Lower leg skin (tissue), 3 donors: ENCODE data around the gene PKD2.

Source experiments
- POLR2A ChIP-seq, 2 donors: fragments of 450-650 bp; IDR thresholded peaks; one replicate each; pipeline ENCODE4 v1.6.1; 2016 to 2017; ENCODE audit warnings: antibody characterized with exemption in 2 of 2, mild to moderate bottlenecking in 1 of 2, moderate library complexity in 1 of 2
- TF ChIP-seq, protein P1 (sequence below), 3 donors: fragments of 450-650 bp; IDR thresholded peaks; one replicate each; pipeline ENCODE4 v1.5.1; 2016; ENCODE audit warnings: antibody characterized with exemption in 3 of 3, mild to moderate bottlenecking in 3 of 3, moderate library complexity in 2 of 3

DNA sequence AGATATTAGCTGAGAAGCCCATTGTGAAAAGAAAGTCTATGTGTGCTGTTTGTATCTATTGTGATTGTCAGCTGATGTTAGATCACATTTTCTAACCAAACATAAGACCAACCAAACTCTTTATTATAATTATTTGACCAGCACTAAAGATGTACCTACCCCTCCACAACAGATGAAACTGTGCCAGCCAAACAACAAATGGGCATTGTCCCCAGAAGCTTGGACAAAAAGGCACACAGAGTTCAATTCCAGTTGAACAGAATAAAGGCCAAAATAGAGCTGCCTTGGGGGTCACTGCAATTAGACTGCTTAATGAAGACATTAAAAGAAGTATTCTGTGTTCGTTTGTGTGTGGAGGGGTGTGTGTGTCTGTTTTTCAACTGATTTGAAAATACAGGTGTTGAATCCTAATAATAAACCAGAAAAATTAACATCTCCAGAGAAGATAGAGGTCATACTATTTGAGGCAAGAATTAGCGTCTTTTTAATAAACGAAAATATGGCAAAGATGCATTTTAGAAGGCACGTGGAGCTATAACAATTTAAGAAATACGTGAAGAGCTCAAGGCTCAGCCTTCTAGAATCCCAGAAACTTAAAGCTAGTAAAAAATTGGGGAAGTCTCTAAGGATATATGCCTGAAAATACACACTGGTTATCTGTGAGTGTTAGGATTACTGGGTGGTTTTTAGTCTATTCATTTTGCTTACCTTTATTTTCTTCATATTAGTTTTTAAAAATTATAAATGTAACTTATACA, 29.7 kb upstream of the PKD2 start:
- TF ChIP-seq, protein P1, sequence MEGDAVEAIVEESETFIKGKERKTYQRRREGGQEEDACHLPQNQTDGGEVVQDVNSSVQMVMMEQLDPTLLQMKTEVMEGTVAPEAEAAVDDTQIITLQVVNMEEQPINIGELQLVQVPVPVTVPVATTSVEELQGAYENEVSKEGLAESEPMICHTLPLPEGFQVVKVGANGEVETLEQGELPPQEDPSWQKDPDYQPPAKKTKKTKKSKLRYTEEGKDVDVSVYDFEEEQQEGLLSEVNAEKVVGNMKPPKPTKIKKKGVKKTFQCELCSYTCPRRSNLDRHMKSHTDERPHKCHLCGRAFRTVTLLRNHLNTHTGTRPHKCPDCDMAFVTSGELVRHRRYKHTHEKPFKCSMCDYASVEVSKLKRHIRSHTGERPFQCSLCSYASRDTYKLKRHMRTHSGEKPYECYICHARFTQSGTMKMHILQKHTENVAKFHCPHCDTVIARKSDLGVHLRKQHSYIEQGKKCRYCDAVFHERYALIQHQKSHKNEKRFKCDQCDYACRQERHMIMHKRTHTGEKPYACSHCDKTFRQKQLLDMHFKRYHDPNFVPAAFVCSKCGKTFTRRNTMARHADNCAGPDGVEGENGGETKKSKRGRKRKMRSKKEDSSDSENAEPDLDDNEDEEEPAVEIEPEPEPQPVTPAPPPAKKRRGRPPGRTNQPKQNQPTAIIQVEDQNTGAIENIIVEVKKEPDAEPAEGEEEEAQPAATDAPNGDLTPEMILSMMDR (IDR thresholded peaks at IDR 0.05) = no peak
- no peak for TF ChIP-seq POLR2A (IDR thresholded peaks at IDR 0.05)
